GM12872 (cell line): Measurements from ENCODE around the gene ATP10B.

Source experiments
- TF ChIP-seq, protein P1 (sequence below): IDR thresholded peaks from 3 replicates; pipeline ENCODE4 v1.5.1; 2011; ENCODE audit warnings: low read depth, mild to moderate bottlenecking, low read length, moderate library complexity; ENCODE audit not compliant: insufficient read depth

Gene ATP10B

DNA sequence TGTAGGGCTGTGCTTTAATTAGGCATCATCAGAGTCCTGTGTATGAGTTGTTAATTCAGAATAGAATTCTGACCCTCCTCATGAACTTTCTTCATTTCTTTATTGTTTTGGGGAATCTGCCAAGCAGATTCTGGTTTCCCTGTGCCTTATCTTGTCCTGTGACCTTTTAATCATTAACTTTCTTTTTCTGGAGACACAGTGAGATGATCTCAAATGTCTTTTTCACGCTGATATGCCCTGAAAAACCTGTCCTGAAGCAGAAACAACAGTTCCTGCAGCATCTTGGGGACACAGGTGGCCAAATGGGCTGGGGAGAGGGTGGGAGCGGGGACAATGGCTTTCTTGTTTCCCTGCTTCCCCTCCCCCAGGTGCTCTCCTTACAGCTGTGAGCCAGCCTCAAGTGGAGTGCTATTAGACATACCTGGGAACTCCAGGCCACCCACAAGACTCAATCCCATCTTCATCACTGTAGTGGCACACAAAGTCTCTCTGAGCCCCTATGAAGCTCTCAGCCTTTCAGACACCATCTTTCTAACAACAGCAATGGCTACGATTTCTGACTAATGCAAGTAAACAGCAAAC, 213.8 kb downstream of the ATP10B start:
- TF ChIP-seq, protein P1, sequence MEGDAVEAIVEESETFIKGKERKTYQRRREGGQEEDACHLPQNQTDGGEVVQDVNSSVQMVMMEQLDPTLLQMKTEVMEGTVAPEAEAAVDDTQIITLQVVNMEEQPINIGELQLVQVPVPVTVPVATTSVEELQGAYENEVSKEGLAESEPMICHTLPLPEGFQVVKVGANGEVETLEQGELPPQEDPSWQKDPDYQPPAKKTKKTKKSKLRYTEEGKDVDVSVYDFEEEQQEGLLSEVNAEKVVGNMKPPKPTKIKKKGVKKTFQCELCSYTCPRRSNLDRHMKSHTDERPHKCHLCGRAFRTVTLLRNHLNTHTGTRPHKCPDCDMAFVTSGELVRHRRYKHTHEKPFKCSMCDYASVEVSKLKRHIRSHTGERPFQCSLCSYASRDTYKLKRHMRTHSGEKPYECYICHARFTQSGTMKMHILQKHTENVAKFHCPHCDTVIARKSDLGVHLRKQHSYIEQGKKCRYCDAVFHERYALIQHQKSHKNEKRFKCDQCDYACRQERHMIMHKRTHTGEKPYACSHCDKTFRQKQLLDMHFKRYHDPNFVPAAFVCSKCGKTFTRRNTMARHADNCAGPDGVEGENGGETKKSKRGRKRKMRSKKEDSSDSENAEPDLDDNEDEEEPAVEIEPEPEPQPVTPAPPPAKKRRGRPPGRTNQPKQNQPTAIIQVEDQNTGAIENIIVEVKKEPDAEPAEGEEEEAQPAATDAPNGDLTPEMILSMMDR = no peak

- TF ChIP-seq, protein P1 = no peak
Measured at GRCh38 chr5:160637357-160638090, 214.5 kb downstream of the ATP10B start.

- TF ChIP-seq, protein P1 = no peak
Measured at GRCh38 chr5:160635663-160636062, 216.3 kb downstream of the ATP10B start.

DNA sequence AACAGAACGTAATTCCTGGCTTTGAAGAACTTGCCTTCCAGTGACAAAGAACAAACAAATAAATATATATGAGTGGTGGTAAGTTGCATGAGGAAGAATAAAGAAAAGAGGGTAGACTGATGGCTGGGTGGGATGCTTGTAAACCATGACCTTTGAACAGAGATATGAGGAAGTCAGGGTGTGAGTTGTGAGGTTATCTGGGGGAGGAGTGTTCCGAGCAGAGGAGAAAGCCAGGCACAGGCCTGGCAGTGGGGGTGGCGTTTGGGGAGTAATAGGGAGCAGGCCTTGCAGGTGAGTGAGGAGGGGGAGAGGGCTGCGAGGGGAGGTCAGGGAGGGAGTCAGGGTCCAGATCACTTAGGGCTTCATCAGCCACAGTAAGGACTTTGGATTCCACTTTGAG, 217.0 kb downstream of the ATP10B start:
- TF ChIP-seq, protein P1 = no peak

DNA sequence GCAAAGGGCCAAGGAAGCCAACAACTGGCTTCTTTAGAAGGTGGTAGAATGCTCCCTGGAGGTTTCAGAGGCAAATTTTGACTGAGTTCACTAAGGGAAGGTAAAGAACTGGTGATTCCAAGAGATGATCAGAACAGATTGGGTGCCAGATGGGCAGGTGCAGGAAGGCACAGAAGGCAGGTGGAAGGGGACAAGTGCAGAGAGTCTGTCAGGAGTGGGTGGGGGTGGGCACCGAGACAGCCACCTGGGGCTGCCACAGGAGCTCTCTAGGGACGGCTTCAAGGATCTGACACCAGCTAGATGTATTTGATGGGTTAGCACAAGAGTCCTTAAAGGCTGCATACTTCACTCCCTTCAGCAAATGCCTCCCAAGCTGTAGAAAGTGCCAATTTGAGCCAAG, 223.0 kb downstream of the ATP10B start:
- TF ChIP-seq, protein P1 = no peak

DNA sequence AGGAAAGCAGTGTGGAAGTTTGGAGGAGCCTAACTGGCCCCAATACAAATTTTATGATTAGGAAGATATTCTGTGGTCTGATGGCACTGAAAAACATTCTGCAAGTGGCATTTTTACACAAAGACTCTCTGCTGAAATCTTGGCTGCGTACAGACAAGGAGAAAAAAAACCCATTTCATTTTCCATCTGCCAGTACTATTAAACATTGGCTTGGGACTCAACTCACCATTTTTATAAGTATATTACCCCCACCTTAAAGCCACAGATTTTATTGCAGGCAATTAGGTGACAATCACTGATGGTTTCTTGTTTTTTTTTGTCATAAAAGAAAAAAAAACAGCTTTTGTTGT, 223.4 kb downstream of the ATP10B start:
- TF ChIP-seq, protein P1 = no peak

DNA sequence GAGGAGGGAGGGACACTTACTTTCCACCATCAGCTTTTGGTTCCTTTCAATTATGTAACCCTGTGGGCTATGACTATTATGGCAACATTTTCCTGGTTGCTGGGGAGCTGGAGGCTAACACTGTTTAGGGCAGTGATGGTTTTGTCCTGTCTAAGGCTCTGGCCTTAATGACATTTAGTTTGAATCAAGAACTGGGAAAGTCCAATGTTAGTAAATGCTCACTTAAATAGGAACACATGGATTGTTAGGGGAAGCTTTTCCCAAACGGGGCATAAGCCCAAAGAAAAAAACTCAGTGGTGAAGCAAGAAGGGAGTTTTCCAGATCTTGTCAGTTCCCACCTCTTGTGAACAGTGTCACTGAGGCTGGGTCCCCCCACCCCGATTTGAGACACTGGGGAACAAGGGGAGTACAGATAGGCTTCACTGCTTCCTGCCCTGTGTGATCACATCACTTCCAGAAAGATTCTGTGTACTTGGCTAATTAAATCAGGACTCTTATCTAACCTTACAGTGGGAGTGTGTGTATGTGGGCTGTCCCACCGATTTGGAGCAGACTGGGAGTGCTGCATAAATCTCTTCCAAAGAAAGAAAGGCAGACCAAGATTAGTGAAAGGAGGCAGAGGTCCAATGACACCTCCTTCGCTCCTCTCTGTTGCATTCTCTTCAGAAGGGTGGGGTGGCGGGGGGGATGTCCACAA, 223.9 kb downstream of the ATP10B start:
- TF ChIP-seq, protein P1 = no peak
